GM23338 (cell line): ENCODE data around the gene ERCC1. TPM values are rescaled to one million over a fixed set of nuclear protein-coding genes. Genes with fewer than 3 reads are reported as not detected.

Experiments used
- ATAC-seq: fragments of 200-7000 bp; cut with Tn5 transposase; 3 replicates; pipeline ENCODE4 v1.9.1; 2020
- DNase-seq: peaks from one replicate; pipeline ENCODE4 v3.0.0-alpha.2; 2015; ENCODE audit warnings: low spot score
- H2AFZ ChIP-seq: fragments of 200-600 bp; sonication (generic); 2 replicates; pipeline ENCODE4 v1.8.0; 2016; ENCODE audit warnings: antibody characterized with exemption, mild to moderate bottlenecking, moderate library complexity
- H3F3A ChIP-seq: fragments of 200-600 bp; sonication (generic); replicated peaks from 2 replicates; pipeline ENCODE4 v1.8.0; 2017; ENCODE audit warnings: antibody characterized with exemption, mixed run types, low read depth
- H3K27ac ChIP-seq: fragments of 200-600 bp; sonication (generic); 2 replicates; pipeline ENCODE4 v1.6.1; 2016; ENCODE audit warnings: low read depth
- H3K27me3 ChIP-seq: fragments of 200-600 bp; sonication (generic); 2 replicates; pipeline ENCODE4 v1.8.0; 2016; ENCODE audit warnings: mild to moderate bottlenecking, mixed run types, moderate library complexity; ENCODE audit not compliant: insufficient read depth
- H3K36me3 ChIP-seq: fragments of 200-600 bp; sonication (generic); 2 replicates; pipeline ENCODE4 v1.8.0; 2016; ENCODE audit warnings: mild to moderate bottlenecking; ENCODE audit not compliant: insufficient read depth
- H3K4me1 ChIP-seq: fragments of 200-600 bp; sonication (generic); 2 replicates; pipeline ENCODE4 v1.8.0; 2016; ENCODE audit warnings: mild to moderate bottlenecking, moderate library complexity; ENCODE audit not compliant: insufficient read depth
- H3K4me2 ChIP-seq: fragments of 200-600 bp; sonication (generic); 2 replicates; pipeline ENCODE4 v1.7.1; 2017; ENCODE audit warnings: mixed run types
- H3K4me3 ChIP-seq: fragments of 200-600 bp; sonication (generic); 2 replicates; pipeline ENCODE4 v1.6.1; 2016; ENCODE audit warnings: mixed run types
- H3K79me2 ChIP-seq: fragments of 200-600 bp; sonication (generic); replicated peaks from 2 replicates; pipeline ENCODE4 v1.8.0; 2017; ENCODE audit warnings: mild to moderate bottlenecking; ENCODE audit not compliant: insufficient read depth
- H3K9me2 ChIP-seq: fragments of 200-600 bp; sonication (generic); 2 replicates; pipeline ENCODE4 v1.8.0; 2017; ENCODE audit not compliant: insufficient read depth
- H4K20me1 ChIP-seq: fragments of 200-600 bp; sonication (generic); replicated peaks from 2 replicates; pipeline ENCODE4 v1.8.0; 2017; ENCODE audit warnings: mild to moderate bottlenecking; ENCODE audit not compliant: insufficient read depth
- H3K27ac Mint-ChIP-seq: 2 replicates; pipeline ENCODE4 v1.8.0; 2020; ENCODE audit warnings: inconsistent platforms, mild to moderate bottlenecking, moderate library complexity, mixed read lengths
- H3K27me3 Mint-ChIP-seq: 3 replicates; pipeline ENCODE4 v1.8.0; 2022; ENCODE audit warnings: low read depth, mild to moderate bottlenecking, moderate library complexity, mixed read lengths, inconsistent platforms; ENCODE audit not compliant: insufficient read depth, poor library complexity
- H3K36me3 Mint-ChIP-seq: 3 replicates; pipeline ENCODE4 v1.8.0; 2021; ENCODE audit warnings: low read depth, mild to moderate bottlenecking, inconsistent platforms, moderate library complexity, mixed read lengths
- H3K4me1 Mint-ChIP-seq: 3 replicates; pipeline ENCODE4 v1.8.0; 2020; ENCODE audit warnings: mild to moderate bottlenecking, inconsistent platforms, mixed read lengths
- H3K4me3 Mint-ChIP-seq: 3 replicates; pipeline ENCODE4 v1.8.0; 2021; ENCODE audit warnings: moderate library complexity, mild to moderate bottlenecking, inconsistent platforms, mixed read lengths
- H3K9me3 Mint-ChIP-seq: 3 replicates; pipeline ENCODE4 v1.8.0; 2020; ENCODE audit warnings: moderate library complexity, mild to moderate bottlenecking, inconsistent platforms, mixed read lengths
- CREB1 ChIP-seq: fragments of 250-450 bp; sonication (Bioruptor Pico); IDR thresholded peaks from 2 replicates; pipeline ENCODE4 v1.5.0; 2020; ENCODE audit warnings: low read depth, mild to moderate bottlenecking, moderate library complexity
- ZNF462 ChIP-seq: fragments of 250-450 bp; sonication (Bioruptor Pico); IDR thresholded peaks from 2 replicates; pipeline ENCODE4 v1.5.0; 2020; ENCODE audit warnings: mild to moderate bottlenecking, moderate library complexity
- polyA plus RNA-seq: library from polyadenylated mRNA; unstranded; fragments of >200 nt; fragmentation: Nextera tagmentation; extraction: Ambion mirVana; gene quantifications from 2 replicates; pipeline ENCODE4 v1.2.1, GENCODE V29; 2016
- total RNA-seq: library from RNA; depleted of rRNA; stranded (reverse); fragments of >200 nt; shearing (Covaris generic); gene quantifications from 2 replicates; pipeline ENCODE4 v1.2.3, GENCODE V29; 2014
- TF ChIP-seq, protein P1 (sequence below), 2 experiments: fragments of 200-600 bp in 1 of 2; sonication (generic) in 1 of 2; conservative IDR thresholded peaks; 2 replicates each; pipeline versions ENCODE4 v1.5.1 to v1.6.1; 2016 to 2017; ENCODE audit warnings: antibody characterized with exemption in 2 of 2, low read depth in 2 of 2, mild to moderate bottlenecking in 2 of 2, moderate library complexity in 1 of 2

Gene ERCC1
- total and polyA plus RNA-seq, 2 experiments from 2014 or later = 39.0 to 52.3 TPM

GRCh38 chr19:45456500-45456815 lies 32.7 kb upstream of the ERCC1 start (continued):
- TF ChIP-seq ZNF462 = no peak

- H3K79me2 ChIP-seq = no peaks in the 10 kb centered on the region
- peak overlapping the region; percentile 27; the same call in 1 of the 2 replicates for H3K4me3 ChIP-seq
- peak overlapping the region; percentile 72; the same call in 1 of the 2 replicates for H3K4me2 ChIP-seq
- peak; percentile 91 for DNase-seq
- Mint-ChIP-seq H3K4me1 (peaks cover 17% of the 10 kb centered on the region), H3K36me3 (no peaks in the 10 kb centered on the region; the same call in 2 of the 3 replicates), H3K9me3 (peaks cover 10% of the 10 kb centered on the region), H3K27me3 (peaks cover 27% of the 10 kb centered on the region), H3K4me3 (no peak overlapping the region), H3K27ac (peak overlapping the region; percentile 88; the same call in 1 of the 2 replicates)
- 0 out of 2 replicates have a peak overlapping the region, but pooled peaks have one; percentile 59 for H3K27ac ChIP-seq
- H3K27me3 ChIP-seq = peaks cover 16% of the 10 kb centered on the region
- no peaks in the 10 kb centered on the region for H4K20me1 ChIP-seq
- H3K4me1 ChIP-seq = peaks cover 4% of the 10 kb centered on the region; the same call in 1 of the 2 replicates
- TF ChIP-seq ZNF462 = no peak
- peak; percentile 61; the same call in 1 of the 2 replicates for TF ChIP-seq CREB1 (CRISPR knock-in tag)
- TF ChIP-seq, protein P1, sequence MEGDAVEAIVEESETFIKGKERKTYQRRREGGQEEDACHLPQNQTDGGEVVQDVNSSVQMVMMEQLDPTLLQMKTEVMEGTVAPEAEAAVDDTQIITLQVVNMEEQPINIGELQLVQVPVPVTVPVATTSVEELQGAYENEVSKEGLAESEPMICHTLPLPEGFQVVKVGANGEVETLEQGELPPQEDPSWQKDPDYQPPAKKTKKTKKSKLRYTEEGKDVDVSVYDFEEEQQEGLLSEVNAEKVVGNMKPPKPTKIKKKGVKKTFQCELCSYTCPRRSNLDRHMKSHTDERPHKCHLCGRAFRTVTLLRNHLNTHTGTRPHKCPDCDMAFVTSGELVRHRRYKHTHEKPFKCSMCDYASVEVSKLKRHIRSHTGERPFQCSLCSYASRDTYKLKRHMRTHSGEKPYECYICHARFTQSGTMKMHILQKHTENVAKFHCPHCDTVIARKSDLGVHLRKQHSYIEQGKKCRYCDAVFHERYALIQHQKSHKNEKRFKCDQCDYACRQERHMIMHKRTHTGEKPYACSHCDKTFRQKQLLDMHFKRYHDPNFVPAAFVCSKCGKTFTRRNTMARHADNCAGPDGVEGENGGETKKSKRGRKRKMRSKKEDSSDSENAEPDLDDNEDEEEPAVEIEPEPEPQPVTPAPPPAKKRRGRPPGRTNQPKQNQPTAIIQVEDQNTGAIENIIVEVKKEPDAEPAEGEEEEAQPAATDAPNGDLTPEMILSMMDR (conservative IDR thresholded peaks at IDR 0.05; ENCODE audit: low read depth in 2 of 2) = no peak
- peak; percentile 93 for ATAC-seq
- no peaks in the 10 kb centered on the region for H3K9me2 ChIP-seq
- peaks cover 20% of the 10 kb centered on the region; the same call in 1 of the 2 replicates for H3F3A ChIP-seq
- peak overlapping the region; percentile 97 for H2AFZ ChIP-seq
- no peaks in the 10 kb centered on the region for H3K36me3 ChIP-seq
Observed at GRCh38 chr19:45455707-45456499, 32.2 kb upstream of the ERCC1 start.
